ENCODE measurements around the gene AKAP13. TPM values are rescaled to one million over a fixed set of nuclear protein-coding genes. Genes with fewer than 3 reads are reported as not detected.

The AKAP13 gene
- total RNA-seq, 6 donors from 2014 or later: 329 to 1,278 (median 748) TPM

- H3K4me3 ChIP-seq: peak overlapping the region in 2 of 4 donors; percentile 9 to 11
- DNase-seq (no peak), ATAC-seq (ENCODE audit: low FRiP score in 2 of 2) (peak in 1 of 2 donors; percentile 47)
These were observed 369.1 kb downstream of the AKAP13 start for GRCh38 chr15:85749261-85750151.

GRCh38 chr15:85750319-85751290, 370.2 kb downstream of the AKAP13 start:
- no peaks in the 10 kb centered on the region for H3K27me3 ChIP-seq
- 62 to 69% methylated on average over 24 to 27 of the region's 27 CpGs for WGBS, 2 donors
- H3K9me3 ChIP-seq: no peaks in the 10 kb centered on the region
- H3K36me3 ChIP-seq: peaks cover 13 to 38% (median 34%) of the 10 kb centered on the region in 4 donors
- peak overlapping the region; percentile 38 to 72 (median 54) for H3K27ac ChIP-seq
- peak overlapping the region in 1 of 4 donors; percentile 11 for H3K4me3 ChIP-seq
- TF ChIP-seq CTCF (IDR thresholded peaks at IDR 0.05): no peak
- TF ChIP-seq EP300 (IDR thresholded peaks at IDR 0.05): no peak
- TF ChIP-seq POLR2A (IDR thresholded peaks at IDR 0.05): peak in 1 of 4 donors; percentile 26
- TF ChIP-seq POLR2AphosphoS5 (IDR thresholded peaks at IDR 0.05): peak; percentile 61 to 68
- DNase-seq (peak; percentile 56 to 90), ATAC-seq (ENCODE audit: low FRiP score in 2 of 2) (peak; percentile 62 to 71)
- peaks cover 9 to 36% (median 20%) of the 10 kb centered on the region in 4 donors for H3K4me1 ChIP-seq

More at GRCh38 chr15:85749261-85750151, 369.1 kb downstream of the AKAP13 start:
- Histone ChIP-seq H3K9me3 (no peaks in the 10 kb centered on the region), H3K27me3 (no peaks in the 10 kb centered on the region), H3K4me1 (peaks cover 9 to 36% (median 20%) of the 10 kb centered on the region in 4 donors), H3K36me3 (peaks cover 23 to 49% (median 45%) of the 10 kb centered on the region in 4 donors), H3K27ac (peak overlapping the region; percentile 38 to 72 (median 54))
- WGBS, 2 donors: 74 to 87% methylated on average over 21 of the region's 21 CpGs
- peak in 1 of 2 donors; percentile 20 for TF ChIP-seq POLR2AphosphoS5 (IDR thresholded peaks at IDR 0.05)
- no peak for TF ChIP-seq EP300 (IDR thresholded peaks at IDR 0.05)

GRCh38 chr15:85751291-85752123, 371.1 kb downstream of the AKAP13 start:
- no peak overlapping the region for H3K4me3 ChIP-seq
- no peak for TF ChIP-seq CTCF (IDR thresholded peaks at IDR 0.05)
- no peak for TF ChIP-seq EP300 (IDR thresholded peaks at IDR 0.05)
- TF ChIP-seq POLR2AphosphoS5 (IDR thresholded peaks at IDR 0.05): no peak
- no peak for TF ChIP-seq POLR2A (IDR thresholded peaks at IDR 0.05)
- ATAC-seq (ENCODE audit: low FRiP score in 2 of 2): peak; percentile 8 to 46
- H3K9me3 ChIP-seq: no peaks in the 10 kb centered on the region
- peaks cover 12 to 29% (median 25%) of the 10 kb centered on the region in 4 donors for H3K36me3 ChIP-seq
- WGBS, 2 donors: 48 to 59% methylated on average over 11 to 15 of the region's 15 CpGs
- no peaks in the 10 kb centered on the region for H3K27me3 ChIP-seq
- peak in 1 of 2 donors; percentile 63 for DNase-seq
- H3K27ac ChIP-seq: peak overlapping the region in 3 of 4 donors; percentile 40 to 72 (median 69)
- peaks cover 9 to 36% (median 20%) of the 10 kb centered on the region in 4 donors for H3K4me1 ChIP-seq

- peak overlapping the region in 2 of 4 donors; percentile 40 to 69 for H3K27ac ChIP-seq
- H3K36me3 ChIP-seq: peaks cover 12 to 23% (median 19%) of the 10 kb centered on the region in 4 donors
- TF ChIP-seq EP300 (IDR thresholded peaks at IDR 0.05): no peak
- TF ChIP-seq POLR2AphosphoS5 (IDR thresholded peaks at IDR 0.05): no peak
- no peak for TF ChIP-seq CTCF (IDR thresholded peaks at IDR 0.05)
- TF ChIP-seq POLR2A (IDR thresholded peaks at IDR 0.05): no peak
- H3K9me3 ChIP-seq: no peaks in the 10 kb centered on the region
- H3K4me1 ChIP-seq: peaks cover 9 to 36% (median 20%) of the 10 kb centered on the region in 4 donors
- no peak overlapping the region for H3K4me3 ChIP-seq
- DNase-seq (peak in 1 of 2 donors; percentile 67), ATAC-seq (ENCODE audit: low FRiP score in 2 of 2) (no peak)
- H3K27me3 ChIP-seq: no peaks in the 10 kb centered on the region
- WGBS, 2 donors: 82 to 90% methylated on average over 7 to 15 of the region's 15 CpGs
These were observed 371.7 kb downstream of the AKAP13 start for GRCh38 chr15:85752124-85752475.
